Right forelimb (tissue), 1 donor: ENCODE data around the gene MDN1.

Source experiments
- DNase-seq: peaks from one replicate; pipeline ENCODE4 v3.0.0-alpha.2; 2018

The MDN1 gene

GRCh38 chr6:89596484-89596883 is 223.1 kb downstream of the MDN1 start:
- DNase-seq, result no peak

- no peak for DNase-seq
Measured at GRCh38 chr6:89596056-89596455, 223.5 kb downstream of the MDN1 start.
